ENCODE measurements around the gene PXDN. TPM values are rescaled to one million over a fixed set of nuclear protein-coding genes. Genes with fewer than 3 reads are reported as not detected.
A peak's percentile ranks its signal among the peaks of the same experiment; 100 is the strongest.

PXDN gene
- total RNA-seq, 4 donors from 2014 or later: 26.6 to 254 (median 59.8) TPM

DNA sequence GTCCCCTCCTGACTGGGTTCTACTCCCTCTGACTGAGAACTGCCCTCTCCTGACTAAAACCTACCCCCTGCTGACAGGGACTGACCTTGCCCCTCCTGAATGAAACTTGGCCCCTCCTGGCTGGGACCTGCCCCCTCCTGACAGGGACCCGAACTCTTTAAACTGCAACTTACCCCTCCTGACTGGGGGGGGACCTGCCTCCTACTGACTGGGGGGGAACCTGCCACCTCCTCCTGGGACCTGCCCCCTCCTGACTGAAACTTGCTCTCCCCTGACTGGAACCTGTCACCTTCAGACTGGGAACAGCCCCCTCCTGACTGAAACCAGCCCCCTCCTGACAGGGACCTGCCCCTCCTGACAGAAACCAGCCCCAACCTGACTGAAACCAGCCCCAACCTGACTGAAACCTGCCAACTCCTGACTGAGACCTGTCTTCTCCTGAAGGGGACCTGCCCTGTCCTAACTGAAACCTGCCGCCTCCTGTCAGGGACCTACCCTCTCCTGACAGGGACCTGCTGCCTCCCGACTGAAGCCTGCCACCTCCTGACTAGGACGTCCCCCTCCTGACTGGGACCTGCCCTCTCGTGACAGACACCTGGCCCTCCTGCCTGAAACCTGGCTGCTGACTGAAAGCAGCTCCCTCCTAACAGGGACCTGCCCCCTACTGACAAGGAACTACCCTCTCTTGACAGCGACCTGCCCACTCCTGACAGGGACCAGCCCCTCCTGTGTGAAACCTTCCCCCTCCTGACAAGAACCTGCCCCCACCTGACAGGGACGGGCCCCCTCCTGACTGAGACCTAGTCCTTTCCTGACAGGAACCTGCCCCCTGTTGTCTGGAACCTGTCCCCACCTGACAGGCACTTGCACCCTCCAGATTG is 87.1 kb downstream of the PXDN start:
- intact Hi-C loops (cut with DNase I; ENCODE audit: low total_unique reads): no loop called here
- Histone ChIP-seq H3K9me3 (no peaks in the 10 kb centered on the region), H3K4me3 (no peak overlapping the region), H3K27ac (peak overlapping the region; percentile 44 to 76), H3K36me3 (no peaks in the 10 kb centered on the region), H3K27me3 (no peaks in the 10 kb centered on the region), H3K4me1 (peaks cover 0 to 12% of the 10 kb centered on the region in 2 donors)
- TF ChIP-seq, protein P1, sequence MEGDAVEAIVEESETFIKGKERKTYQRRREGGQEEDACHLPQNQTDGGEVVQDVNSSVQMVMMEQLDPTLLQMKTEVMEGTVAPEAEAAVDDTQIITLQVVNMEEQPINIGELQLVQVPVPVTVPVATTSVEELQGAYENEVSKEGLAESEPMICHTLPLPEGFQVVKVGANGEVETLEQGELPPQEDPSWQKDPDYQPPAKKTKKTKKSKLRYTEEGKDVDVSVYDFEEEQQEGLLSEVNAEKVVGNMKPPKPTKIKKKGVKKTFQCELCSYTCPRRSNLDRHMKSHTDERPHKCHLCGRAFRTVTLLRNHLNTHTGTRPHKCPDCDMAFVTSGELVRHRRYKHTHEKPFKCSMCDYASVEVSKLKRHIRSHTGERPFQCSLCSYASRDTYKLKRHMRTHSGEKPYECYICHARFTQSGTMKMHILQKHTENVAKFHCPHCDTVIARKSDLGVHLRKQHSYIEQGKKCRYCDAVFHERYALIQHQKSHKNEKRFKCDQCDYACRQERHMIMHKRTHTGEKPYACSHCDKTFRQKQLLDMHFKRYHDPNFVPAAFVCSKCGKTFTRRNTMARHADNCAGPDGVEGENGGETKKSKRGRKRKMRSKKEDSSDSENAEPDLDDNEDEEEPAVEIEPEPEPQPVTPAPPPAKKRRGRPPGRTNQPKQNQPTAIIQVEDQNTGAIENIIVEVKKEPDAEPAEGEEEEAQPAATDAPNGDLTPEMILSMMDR (IDR thresholded peaks at IDR 0.05): no peak
- TF ChIP-seq POLR2A (IDR thresholded peaks at IDR 0.05): no peak
- no peak for DNase-seq

DNA sequence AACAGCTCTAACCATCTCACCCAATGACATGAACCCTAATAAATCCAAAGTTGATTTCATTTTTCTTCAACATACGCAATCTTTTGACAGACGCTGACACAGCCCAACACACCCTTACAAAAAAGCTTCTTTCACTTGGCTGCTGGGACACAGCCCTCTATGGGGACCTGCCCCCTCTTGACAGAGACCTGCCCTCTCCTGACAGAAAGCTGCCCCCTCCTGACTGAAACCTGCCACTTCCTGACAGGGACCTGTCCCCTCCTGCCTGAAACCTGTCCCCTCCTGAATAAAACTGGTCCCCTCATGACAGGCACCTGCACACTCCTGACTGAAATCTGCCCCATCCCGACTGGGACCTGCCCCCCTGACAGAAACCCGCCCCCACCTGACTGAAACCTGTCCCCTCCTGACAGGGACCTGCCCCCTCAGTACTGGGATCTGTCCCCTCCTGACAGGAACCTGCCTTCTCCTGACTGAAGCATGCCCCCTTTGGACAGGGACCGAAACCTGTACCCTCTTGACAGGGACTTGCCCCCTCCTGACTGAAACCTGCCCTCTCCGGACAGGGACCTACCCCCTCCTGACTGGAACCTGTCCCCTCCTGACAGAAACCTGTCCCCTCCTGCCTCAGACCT is 87.9 kb downstream of the PXDN start:
- H3K27ac ChIP-seq: peak overlapping the region; percentile 44 to 76
- no peak for TF ChIP-seq POLR2A (IDR thresholded peaks at IDR 0.05)
- TF ChIP-seq, protein P1 (IDR thresholded peaks at IDR 0.05): no peak
- no peaks in the 10 kb centered on the region for H3K36me3 ChIP-seq
- H3K27me3 ChIP-seq: no peaks in the 10 kb centered on the region
- intact Hi-C loops (cut with DNase I; ENCODE audit: low total_unique reads): no loop called here
- H3K4me1 ChIP-seq: peaks cover 0 to 19% of the 10 kb centered on the region in 2 donors
- no peaks in the 10 kb centered on the region for H3K9me3 ChIP-seq
- H3K4me3 ChIP-seq: no peak overlapping the region
- DNase-seq: no peak

- DNase-seq: no peak
- no peaks in the 10 kb centered on the region for H3K9me3 ChIP-seq
- H3K4me3 ChIP-seq: no peak overlapping the region
- H3K4me1 ChIP-seq: peaks cover 0 to 24% of the 10 kb centered on the region in 2 donors
- intact Hi-C loops (cut with DNase I; ENCODE audit: low total_unique reads): no loop called here
- no peaks in the 10 kb centered on the region for H3K36me3 ChIP-seq
- TF ChIP-seq, protein P1 (IDR thresholded peaks at IDR 0.05): no peak
- TF ChIP-seq POLR2A (IDR thresholded peaks at IDR 0.05): no peak
- H3K27me3 ChIP-seq: no peaks in the 10 kb centered on the region
- peak overlapping the region; percentile 76 to 84 for H3K27ac ChIP-seq
Observed at GRCh38 chr2:1655461-1655860, 88.9 kb downstream of the PXDN start.

DNA sequence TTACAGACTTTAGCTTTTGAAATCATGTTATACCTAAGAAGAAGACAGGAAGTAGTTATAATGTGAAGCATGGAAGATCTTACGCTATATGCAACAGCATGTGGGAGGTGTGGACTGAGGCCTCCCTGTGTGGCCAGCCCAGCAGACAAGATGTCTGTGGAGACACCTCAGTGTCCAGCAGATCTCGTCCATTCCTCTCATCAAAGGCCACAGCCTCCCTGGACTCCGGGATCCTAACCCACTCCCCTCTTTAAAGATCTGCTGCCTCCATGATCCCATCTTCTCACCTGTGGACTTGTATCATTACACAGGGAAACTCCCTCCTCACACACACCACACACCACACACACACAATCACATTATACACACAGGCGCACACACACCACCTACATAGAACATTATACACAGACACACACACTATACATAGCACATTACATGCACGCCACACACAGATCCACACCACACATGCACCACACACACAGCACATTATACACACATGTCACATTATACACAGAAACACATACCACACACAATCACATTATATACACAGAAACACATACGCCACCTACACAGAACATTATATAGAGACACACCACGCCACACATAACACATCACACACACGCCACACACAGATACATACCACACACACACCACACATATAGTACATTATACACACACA is 89.5 kb downstream of the PXDN start:
- peaks cover 0 to 24% of the 10 kb centered on the region in 2 donors for H3K4me1 ChIP-seq
- intact Hi-C loops (cut with DNase I; ENCODE audit: low total_unique reads): no loop called here
- peak overlapping the region; percentile 76 to 84 for H3K27ac ChIP-seq
- no peaks in the 10 kb centered on the region for H3K27me3 ChIP-seq
- TF ChIP-seq, protein P1 (IDR thresholded peaks at IDR 0.05): no peak
- TF ChIP-seq POLR2A (IDR thresholded peaks at IDR 0.05): no peak
- H3K9me3 ChIP-seq: no peaks in the 10 kb centered on the region
- H3K36me3 ChIP-seq: no peaks in the 10 kb centered on the region
- H3K4me3 ChIP-seq: no peak overlapping the region
- no peak for DNase-seq
